ENCODE data around the gene CFAP58.

DNA sequence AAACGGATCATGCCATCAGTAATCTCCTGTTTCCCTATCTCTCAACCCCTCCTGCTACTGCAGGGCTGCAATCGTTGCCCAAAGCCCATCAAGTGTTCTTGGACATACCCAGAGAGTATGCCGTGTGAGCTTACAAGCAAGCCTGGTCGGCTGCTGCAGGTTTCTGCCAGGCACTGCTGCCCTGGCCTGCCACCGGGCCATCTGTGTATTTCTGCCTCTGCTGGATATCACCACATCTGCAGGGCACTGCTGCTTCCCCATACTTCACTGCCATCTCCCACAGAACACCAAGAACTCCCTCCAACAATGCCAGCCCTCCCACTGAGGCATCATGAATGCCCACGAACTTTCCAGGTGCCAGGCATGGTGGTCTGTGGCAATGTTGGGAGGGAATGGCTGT, 149.3 kb downstream of the CFAP58 start:
- TF ChIP-seq REST (IDR thresholded peaks at IDR 0.05; ENCODE audit: insufficient read depth in 1 of 2, low read depth in 2 of 2, low read length in 2 of 2) (no peak), SIN3A (IDR thresholded peaks at IDR 0.05; ENCODE audit: borderline replicate concordance, insufficient read depth, low read length) (no peak)
